HT-29 (cell line): ENCODE results near the gene CELA2A. TPM values are rescaled to one million over a fixed set of nuclear protein-coding genes. Genes with fewer than 3 reads are reported as not detected.
"Not testable (repeated sequence)": the region's sequence is repeated elsewhere in the genome, so short reads cannot be mapped to it uniquely, and the experiment has no call there.

ENCODE experiments used
- DNase-seq: peaks from one replicate; pipeline ENCODE4 v3.0.0-alpha.2; 2015; ENCODE audit warnings: low spot score
- total RNA-seq: library from RNA; depleted of rRNA; stranded (reverse); fragments of >200 nt; shearing (Covaris generic); gene quantifications from 2 replicates; pipeline ENCODE4 v1.2.3, GENCODE V29; 2014; rRNA removed

The CELA2A gene
- total RNA-seq, 1 experiment from 2014 or later, result not detected

GRCh38 chr1:15500184-15501178 is 43.9 kb downstream of the CELA2A start:
- DNase-seq, result no peak

- peak; percentile 68 for DNase-seq
These were observed 44.9 kb downstream of the CELA2A start for GRCh38 chr1:15501208-15502032.

DNA sequence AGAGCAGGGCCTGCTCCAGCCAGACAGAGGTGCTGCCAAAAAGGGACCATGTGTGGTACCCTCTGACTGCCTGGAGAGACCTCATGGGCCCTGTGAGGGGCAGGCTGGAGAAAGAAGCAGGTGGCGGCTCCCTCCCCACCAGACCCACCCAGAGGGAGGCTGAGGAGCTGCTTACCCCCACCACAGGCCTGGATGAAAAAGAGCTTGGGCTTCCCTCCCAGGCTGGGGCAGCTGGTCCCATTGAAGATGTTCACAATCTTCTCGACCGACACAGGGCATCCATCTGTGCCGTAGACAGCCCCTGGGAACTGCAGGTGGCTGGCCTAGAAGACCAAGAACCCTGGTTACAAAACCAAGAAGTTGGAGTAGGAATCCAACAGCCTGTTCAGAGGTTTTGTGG is 47.9 kb downstream of the CELA2A start:
- no peak for DNase-seq

- DNase-seq, result no peak
These were observed 50.3 kb downstream of the CELA2A start for GRCh38 chr1:15506831-15507230.

DNA sequence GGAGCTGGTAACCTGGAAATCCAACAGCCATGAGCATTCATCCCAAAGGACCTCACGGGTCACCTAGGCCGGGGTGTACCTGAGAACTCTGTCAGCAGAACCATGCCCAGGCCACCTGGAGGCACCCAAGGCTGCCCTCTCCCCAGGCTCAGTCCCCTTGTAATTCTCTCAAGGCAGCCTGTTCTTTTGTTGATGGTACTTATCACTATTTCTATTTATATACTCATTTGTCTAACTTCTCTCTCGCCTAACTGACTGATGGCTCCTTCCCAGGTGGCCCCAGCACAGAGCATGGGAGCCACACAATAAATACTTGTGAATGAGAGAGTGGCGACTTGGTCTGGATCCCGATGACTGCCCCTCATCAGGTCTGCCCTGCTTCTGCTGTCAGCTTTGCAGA is 50.7 kb downstream of the CELA2A start:
- DNase-seq, result no peak

DNA sequence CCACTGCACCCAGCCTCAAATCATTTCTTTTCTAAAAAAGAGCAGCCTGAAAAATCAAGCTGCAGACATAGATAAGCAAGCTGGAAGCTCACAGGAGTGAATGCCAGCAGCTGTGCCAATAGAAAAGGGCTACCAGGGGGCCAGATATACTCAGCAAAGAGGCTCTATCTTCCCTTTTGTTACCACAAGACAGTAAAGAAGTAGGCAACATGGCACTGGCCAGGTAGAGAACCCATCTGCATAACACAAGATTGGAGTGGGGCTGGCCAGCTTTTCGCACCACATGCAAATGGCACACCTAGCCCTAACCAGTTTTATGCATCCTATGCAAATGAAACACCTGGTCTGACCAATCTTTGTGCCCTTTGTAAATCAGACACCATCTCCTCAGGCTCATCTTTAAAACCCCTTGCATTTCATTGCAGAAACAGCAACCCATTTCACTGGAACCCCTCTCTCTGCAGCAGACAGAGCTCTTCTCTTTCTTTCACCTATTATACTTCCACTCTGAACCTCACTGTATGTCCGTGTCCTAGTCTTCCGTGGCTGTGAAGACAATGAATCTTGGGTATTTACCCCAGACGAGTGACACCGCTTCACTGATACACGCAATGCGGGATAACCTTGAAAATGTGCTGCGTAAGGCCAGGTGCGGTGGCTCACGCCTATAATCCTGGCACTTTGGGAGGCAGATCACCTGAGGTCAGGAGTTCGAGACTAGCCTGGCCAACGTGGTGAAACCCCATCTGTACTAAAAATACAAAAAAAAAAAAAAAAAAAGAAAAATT is 52.4 kb downstream of the CELA2A start:
- DNase-seq, result no peak

GRCh38 chr1:15509586-15509985 is 53.1 kb downstream of the CELA2A start:
- no peak for DNase-seq

- DNase-seq, result no peak
These were observed 54.3 kb downstream of the CELA2A start for GRCh38 chr1:15510611-15511405.

DNA sequence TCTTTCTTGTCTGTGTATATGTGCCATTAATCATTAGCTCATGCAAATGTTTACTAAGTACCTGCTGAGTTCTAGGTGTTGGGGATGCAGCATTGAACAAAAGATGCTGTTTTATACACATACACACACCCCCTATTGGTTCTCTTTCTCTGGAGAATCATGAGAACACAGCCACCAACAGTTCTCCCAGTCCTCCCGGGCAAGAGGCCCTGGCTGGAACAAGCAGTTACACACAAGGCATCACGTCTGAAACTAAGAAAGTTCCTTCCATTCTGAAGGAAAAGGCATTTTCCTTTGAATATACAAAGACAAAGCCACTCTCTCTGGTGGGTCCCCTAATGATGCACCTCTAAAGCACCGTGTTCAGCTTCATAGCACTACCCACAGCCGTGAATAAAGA is 56.7 kb downstream of the CELA2A start:
- DNase-seq, result no peak

- DNase-seq, result no peak
These were observed 57.4 kb downstream of the CELA2A start for GRCh38 chr1:15513919-15514318.

DNA sequence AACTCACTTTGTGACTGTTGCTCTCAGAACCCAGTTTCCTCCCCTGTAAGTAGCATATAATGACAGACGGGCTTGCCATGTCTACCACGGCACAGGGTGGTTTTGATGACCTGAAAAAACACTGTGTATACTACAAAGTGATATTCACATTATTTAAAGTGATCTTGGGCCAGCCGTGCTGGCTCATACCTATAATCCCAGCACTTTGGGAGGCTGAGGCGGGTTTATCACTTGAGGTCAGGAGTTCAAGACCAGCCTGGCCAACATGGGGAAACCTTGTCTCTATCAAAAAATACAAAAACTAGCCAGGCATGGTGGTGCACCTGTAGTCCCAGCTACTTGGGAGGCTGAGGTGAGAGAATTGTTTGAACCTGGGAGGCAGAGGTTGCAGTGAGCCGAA is 58.0 kb downstream of the CELA2A start:
- DNase-seq, result not testable (repeated sequence)

- no peak for DNase-seq
These were observed 58.6 kb downstream of the CELA2A start for GRCh38 chr1:15515022-15515663.

DNA sequence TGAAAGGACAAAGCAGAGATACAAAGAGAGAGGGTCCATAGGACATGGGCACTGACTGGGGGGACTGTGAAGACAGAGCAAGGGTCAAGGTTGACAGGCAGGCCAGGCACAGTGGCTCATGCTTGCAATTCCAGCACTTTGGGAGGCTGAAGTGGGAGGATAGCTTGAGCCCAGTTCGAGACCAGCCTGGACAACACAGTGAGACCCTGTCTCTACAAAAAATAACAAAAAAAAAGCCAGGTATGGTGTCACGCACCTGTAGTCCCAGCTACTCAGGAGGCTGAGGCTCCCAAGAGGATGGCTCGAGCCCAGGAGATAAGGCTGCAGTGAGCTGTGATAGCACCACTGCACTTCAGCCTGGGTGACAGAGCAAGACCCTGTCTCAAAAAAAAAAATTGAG is 63.1 kb downstream of the CELA2A start:
- DNase-seq, result no peak

GRCh38 chr1:15521206-15521906 is 64.8 kb downstream of the CELA2A start:
- not testable (repeated sequence) for DNase-seq

Other genes starting within 250 kb of the CELA2A start
- gene FHAD1, start 209.5 kb upstream of the CELA2A start, total RNA-seq, result 0.15 and 0.63 TPM in 2 replicates
- gene EFHD2, start 46.8 kb upstream of the CELA2A start, total RNA-seq, result 193 and 199 TPM in 2 replicates
- not detected in 2 replicates for gene CTRC, start 18.3 kb upstream of the CELA2A start, total RNA-seq
- gene CELA2B, start 19.4 kb downstream of the CELA2A start, total RNA-seq, result not detected in 2 replicates
- gene CASP9, start 67.5 kb downstream of the CELA2A start, total RNA-seq, result 15.7 and 18.0 TPM in 2 replicates
- 4.8 and 9.3 TPM in 2 replicates for gene DNAJC16, start 70.1 kb downstream of the CELA2A start, total RNA-seq
- gene AGMAT, start 128.3 kb downstream of the CELA2A start, total RNA-seq, result 52.1 and 62.5 TPM in 2 replicates
- gene DDI2, start 160.7 kb downstream of the CELA2A start, total RNA-seq, result 18.7 and 31.1 TPM in 2 replicates
- 26.6 and 29.4 TPM in 2 replicates for gene PLEKHM2, start 227.6 kb downstream of the CELA2A start, total RNA-seq